Transverse colon (tissue), 4 donors: ENCODE data around the gene GABPB2.

Source experiments
- EP300 ChIP-seq: sonication (generic); formaldehyde crosslinking; IDR thresholded peaks from one replicate; pipeline ENCODE4 v1.6.1; 2017; ENCODE audit warnings: antibody characterized with exemption, low read depth
- POLR2AphosphoS5 ChIP-seq, 3 donors: sonication (generic); formaldehyde crosslinking; IDR thresholded peaks; one replicate each; pipeline ENCODE4 v1.6.1; 2016; ENCODE audit warnings: antibody characterized with exemption in 3 of 3
- TF ChIP-seq, protein P1 (sequence below), 5 experiments: fragments of 200-600 bp in 3 of 5; fragments of 450-650 bp in 2 of 5; sonication (generic) in 3 of 5; IDR thresholded peaks; 1 replicate in 2 of 5; 2 replicates in 3 of 5; pipeline ENCODE4 v1.5.1; 2016 to 2017; ENCODE audit warnings: antibody characterized with exemption in 5 of 5, inconsistent platforms in 3 of 5, mild to moderate bottlenecking in 2 of 5, moderate library complexity in 1 of 5

DNA sequence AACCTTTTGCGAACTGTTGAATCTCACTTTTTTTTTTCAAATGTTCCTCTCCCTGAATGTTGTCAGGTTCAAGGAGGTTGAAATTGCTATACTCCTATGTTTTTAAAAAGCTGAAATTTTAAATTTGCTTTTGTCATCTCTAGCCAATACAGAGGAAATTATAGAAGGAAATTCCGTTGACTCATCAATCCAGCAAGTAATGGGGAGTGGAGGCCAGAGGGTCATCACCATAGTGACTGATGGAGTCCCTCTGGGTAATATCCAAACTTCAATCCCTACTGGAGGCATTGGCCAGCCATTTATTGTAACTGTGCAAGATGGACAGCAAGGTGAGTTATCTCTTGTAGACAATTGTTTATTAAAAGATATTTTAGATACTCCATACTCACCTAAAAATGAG lies 36.3 kb downstream of the GABPB2 start:
- TF ChIP-seq, protein P1, sequence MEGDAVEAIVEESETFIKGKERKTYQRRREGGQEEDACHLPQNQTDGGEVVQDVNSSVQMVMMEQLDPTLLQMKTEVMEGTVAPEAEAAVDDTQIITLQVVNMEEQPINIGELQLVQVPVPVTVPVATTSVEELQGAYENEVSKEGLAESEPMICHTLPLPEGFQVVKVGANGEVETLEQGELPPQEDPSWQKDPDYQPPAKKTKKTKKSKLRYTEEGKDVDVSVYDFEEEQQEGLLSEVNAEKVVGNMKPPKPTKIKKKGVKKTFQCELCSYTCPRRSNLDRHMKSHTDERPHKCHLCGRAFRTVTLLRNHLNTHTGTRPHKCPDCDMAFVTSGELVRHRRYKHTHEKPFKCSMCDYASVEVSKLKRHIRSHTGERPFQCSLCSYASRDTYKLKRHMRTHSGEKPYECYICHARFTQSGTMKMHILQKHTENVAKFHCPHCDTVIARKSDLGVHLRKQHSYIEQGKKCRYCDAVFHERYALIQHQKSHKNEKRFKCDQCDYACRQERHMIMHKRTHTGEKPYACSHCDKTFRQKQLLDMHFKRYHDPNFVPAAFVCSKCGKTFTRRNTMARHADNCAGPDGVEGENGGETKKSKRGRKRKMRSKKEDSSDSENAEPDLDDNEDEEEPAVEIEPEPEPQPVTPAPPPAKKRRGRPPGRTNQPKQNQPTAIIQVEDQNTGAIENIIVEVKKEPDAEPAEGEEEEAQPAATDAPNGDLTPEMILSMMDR (IDR thresholded peaks at IDR 0.05): no peak
- TF ChIP-seq EP300 (no peak), POLR2AphosphoS5 (IDR thresholded peaks at IDR 0.05) (no peak)
